Ovary (tissue), 3 donors: ENCODE data around the gene PGAP3.

Experiments used
- EP300 ChIP-seq: sonication (generic); formaldehyde crosslinking; IDR thresholded peaks from one replicate; pipeline ENCODE4 v1.6.1; 2017; ENCODE audit warnings: antibody characterized with exemption
- POLR2A ChIP-seq: fragments of 450-650 bp; IDR thresholded peaks from one replicate; pipeline ENCODE4 v1.6.1; 2017; ENCODE audit warnings: antibody characterized with exemption, mild to moderate bottlenecking, moderate library complexity
- TF ChIP-seq, protein P1 (sequence below), 3 donors: fragments of 450-650 bp in 2 of 3; fragments of 200-600 bp in 1 of 3; IDR thresholded peaks; one replicate each; pipeline versions ENCODE4 v1.5.1 to v1.8.0; 2016 to 2022; ENCODE audit warnings: antibody characterized with exemption in 3 of 3, mild to moderate bottlenecking in 1 of 3
- donor health status: DM: no; HTN: no; CAD: no.

DNA sequence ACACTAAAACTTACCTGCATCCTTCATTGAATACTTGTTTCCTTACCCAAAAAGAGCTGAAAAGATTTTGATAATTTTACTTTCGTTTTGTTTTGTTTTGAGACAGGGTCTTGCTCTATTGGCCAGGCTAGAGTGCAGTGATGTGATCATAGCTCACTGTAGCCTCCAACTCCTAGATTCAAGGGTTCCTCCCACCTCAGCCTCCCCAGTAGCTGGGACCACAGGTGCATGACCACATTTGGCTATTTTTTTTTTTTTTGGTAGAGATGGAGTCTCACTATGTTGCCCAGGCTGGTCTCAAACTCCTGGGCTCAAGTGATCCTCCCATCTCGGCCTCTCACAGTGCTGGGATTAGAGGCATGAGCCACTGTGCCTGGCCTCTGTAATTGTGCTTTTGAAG, 32.8 kb downstream of the PGAP3 start:
- TF ChIP-seq, protein P1, sequence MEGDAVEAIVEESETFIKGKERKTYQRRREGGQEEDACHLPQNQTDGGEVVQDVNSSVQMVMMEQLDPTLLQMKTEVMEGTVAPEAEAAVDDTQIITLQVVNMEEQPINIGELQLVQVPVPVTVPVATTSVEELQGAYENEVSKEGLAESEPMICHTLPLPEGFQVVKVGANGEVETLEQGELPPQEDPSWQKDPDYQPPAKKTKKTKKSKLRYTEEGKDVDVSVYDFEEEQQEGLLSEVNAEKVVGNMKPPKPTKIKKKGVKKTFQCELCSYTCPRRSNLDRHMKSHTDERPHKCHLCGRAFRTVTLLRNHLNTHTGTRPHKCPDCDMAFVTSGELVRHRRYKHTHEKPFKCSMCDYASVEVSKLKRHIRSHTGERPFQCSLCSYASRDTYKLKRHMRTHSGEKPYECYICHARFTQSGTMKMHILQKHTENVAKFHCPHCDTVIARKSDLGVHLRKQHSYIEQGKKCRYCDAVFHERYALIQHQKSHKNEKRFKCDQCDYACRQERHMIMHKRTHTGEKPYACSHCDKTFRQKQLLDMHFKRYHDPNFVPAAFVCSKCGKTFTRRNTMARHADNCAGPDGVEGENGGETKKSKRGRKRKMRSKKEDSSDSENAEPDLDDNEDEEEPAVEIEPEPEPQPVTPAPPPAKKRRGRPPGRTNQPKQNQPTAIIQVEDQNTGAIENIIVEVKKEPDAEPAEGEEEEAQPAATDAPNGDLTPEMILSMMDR (IDR thresholded peaks at IDR 0.05) = no peak
- TF ChIP-seq POLR2A (no peak), EP300 (no peak)
